HUES48 (cell line): ENCODE measurements around the gene PTPRO.

ENCODE experiments used
- H3K27ac ChIP-seq: one replicate; pipeline ENCODE4 v1.7.0; 2013; ENCODE audit warnings: low read depth, low read length, inconsistent platforms
- H3K27me3 ChIP-seq: 2 replicates; pipeline ENCODE4 v1.6.1; 2013; ENCODE audit warnings: mild to moderate bottlenecking, low read length; ENCODE audit not compliant: control insufficient read depth, insufficient read depth
- H3K36me3 ChIP-seq: 2 replicates; pipeline ENCODE4 v1.6.1; 2013; ENCODE audit warnings: low read length; ENCODE audit not compliant: control insufficient read depth, insufficient read depth
- H3K4me1 ChIP-seq: 2 replicates; pipeline ENCODE4 v1.6.1; 2013; ENCODE audit warnings: mild to moderate bottlenecking, low read length; ENCODE audit not compliant: control insufficient read depth, insufficient read depth
- H3K4me3 ChIP-seq: 2 replicates; pipeline ENCODE4 v1.5.1; 2013; ENCODE audit warnings: mild to moderate bottlenecking, low read depth, low read length
- H3K9ac ChIP-seq: 2 replicates; pipeline ENCODE4 v1.6.1; 2013; ENCODE audit warnings: mild to moderate bottlenecking, low read depth, low read length, moderate library complexity
- H3K9me3 ChIP-seq: 2 replicates; pipeline ENCODE4 v1.6.1; 2013; ENCODE audit warnings: low read length; ENCODE audit not compliant: control insufficient read depth, insufficient read depth

The PTPRO gene

GRCh38 chr12:15555446-15555845 lies 233.1 kb downstream of the PTPRO start:
- no peaks in the 10 kb centered on the region for H3K4me1 ChIP-seq
- no peaks in the 10 kb centered on the region for H3K36me3 ChIP-seq
- no peak overlapping the region for H3K4me3 ChIP-seq
- H3K9ac ChIP-seq, result no peak overlapping the region
- H3K27ac ChIP-seq, result no peak overlapping the region
- no peaks in the 10 kb centered on the region for H3K27me3 ChIP-seq
- no peaks in the 10 kb centered on the region for H3K9me3 ChIP-seq

- no peak overlapping the region for H3K9ac ChIP-seq
- no peaks in the 10 kb centered on the region for H3K4me1 ChIP-seq
- no peaks in the 10 kb centered on the region for H3K9me3 ChIP-seq
- no peak overlapping the region for H3K4me3 ChIP-seq
- H3K27ac ChIP-seq, result no peak overlapping the region
- no peaks in the 10 kb centered on the region for H3K27me3 ChIP-seq
- no peaks in the 10 kb centered on the region for H3K36me3 ChIP-seq
Observed at GRCh38 chr12:15556411-15557102, 234.2 kb downstream of the PTPRO start.

DNA sequence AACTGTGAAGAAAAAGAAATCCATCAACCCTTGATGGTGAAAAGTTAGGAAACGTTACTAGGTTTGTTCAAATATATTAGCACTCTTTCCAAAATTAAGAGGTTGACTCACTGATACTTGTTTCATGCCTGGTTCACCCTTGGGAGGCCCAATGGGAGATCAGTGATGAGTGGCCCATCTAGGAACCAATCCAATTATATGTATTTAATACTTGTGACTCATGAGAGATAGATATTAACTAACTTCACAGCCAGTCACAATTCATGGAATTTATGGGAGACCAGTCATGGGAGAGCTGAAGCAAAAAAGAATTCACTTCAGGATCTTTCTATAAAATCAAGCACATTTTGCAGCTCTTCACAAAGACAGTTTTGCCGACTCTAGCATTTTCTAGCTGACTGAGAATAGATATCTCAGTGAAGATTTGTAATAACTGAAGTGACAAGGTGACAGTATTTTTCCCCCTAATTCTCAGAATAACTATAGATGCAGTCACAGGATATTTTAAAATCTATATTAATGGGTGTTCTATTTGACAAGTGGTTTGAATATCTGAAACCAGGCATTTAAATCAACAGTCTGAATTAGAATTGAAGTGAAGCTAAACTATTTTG lies 236.7 kb downstream of the PTPRO start:
- no peak overlapping the region for H3K27ac ChIP-seq
- H3K9ac ChIP-seq, result no peak overlapping the region
- H3K4me3 ChIP-seq, result no peak overlapping the region
- no peaks in the 10 kb centered on the region for H3K36me3 ChIP-seq
- H3K9me3 ChIP-seq, result no peaks in the 10 kb centered on the region
- H3K4me1 ChIP-seq, result peaks cover 4% of the 10 kb centered on the region; the same call in 1 of the 2 replicates
- H3K27me3 ChIP-seq, result no peaks in the 10 kb centered on the region

DNA sequence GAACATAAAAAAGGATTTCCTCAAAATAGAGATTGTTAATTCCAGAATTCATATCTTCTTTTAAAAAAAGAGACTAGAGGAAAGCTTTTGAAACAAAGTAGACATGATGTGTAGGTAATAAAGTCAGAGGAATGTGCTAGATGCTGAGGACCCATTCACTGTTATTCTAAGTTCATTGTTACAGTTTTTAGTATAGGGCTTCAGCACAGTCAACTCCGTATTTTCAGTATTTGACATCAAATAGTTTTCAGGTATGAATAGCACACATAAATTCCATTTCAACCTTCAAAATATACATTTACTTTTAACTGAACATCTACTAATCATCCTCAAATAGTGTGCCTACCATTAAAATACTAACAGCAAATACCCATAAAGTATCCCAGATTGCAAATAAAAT lies 239.1 kb downstream of the PTPRO start:
- no peaks in the 10 kb centered on the region for H3K36me3 ChIP-seq
- no peak overlapping the region for H3K27ac ChIP-seq
- H3K9ac ChIP-seq, result no peak overlapping the region

GRCh38 chr12:15562263-15562662 lies 240.0 kb downstream of the PTPRO start:
- no peak overlapping the region for H3K9ac ChIP-seq
- H3K27me3 ChIP-seq, result no peaks in the 10 kb centered on the region
- peaks cover 21% of the 10 kb centered on the region; the same call in 1 of the 2 replicates for H3K4me1 ChIP-seq
- H3K36me3 ChIP-seq, result no peaks in the 10 kb centered on the region
- no peak overlapping the region for H3K27ac ChIP-seq
- H3K9me3 ChIP-seq, result no peaks in the 10 kb centered on the region
- H3K4me3 ChIP-seq, result no peak overlapping the region

More for the DNA sequence above, 239.1 kb downstream of the PTPRO start:
- Histone ChIP-seq H3K9me3 (no peaks in the 10 kb centered on the region), H3K27me3 (no peaks in the 10 kb centered on the region), H3K4me3 (no peak overlapping the region), H3K4me1 (peaks cover 21% of the 10 kb centered on the region; the same call in 1 of the 2 replicates)

- Histone ChIP-seq H3K36me3 (no peaks in the 10 kb centered on the region), H3K27ac (no peak overlapping the region), H3K4me3 (no peak overlapping the region), H3K27me3 (no peaks in the 10 kb centered on the region), H3K9ac (no peak overlapping the region), H3K9me3 (no peaks in the 10 kb centered on the region), H3K4me1 (peaks cover 21% of the 10 kb centered on the region; the same call in 1 of the 2 replicates)
Observed at GRCh38 chr12:15563663-15564062, 241.4 kb downstream of the PTPRO start.

DNA sequence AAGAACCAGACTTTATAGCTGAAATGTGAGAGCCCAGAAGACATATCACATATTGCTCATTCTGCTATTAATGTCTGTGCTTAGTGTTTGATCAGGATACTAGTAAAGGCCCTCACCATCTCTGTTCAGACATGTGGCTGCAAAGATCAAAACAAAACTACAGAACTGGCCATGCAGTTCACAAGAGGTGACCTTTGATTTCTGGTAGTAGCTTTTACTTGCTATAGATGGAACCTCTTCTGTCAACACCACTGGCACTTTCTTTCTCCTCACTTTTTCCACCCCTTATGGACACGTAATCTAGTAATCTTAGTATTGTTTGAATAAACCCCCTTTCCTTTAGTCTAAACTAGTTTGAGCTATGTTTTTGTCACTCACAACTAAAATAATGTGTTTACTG lies 252.0 kb downstream of the PTPRO start:
- Histone ChIP-seq H3K27me3 (no peaks in the 10 kb centered on the region), H3K4me1 (no peaks in the 10 kb centered on the region), H3K27ac (no peak overlapping the region), H3K9ac (no peak overlapping the region), H3K9me3 (no peaks in the 10 kb centered on the region), H3K36me3 (no peaks in the 10 kb centered on the region), H3K4me3 (no peak overlapping the region)

GRCh38 chr12:15575671-15576541 lies 253.6 kb downstream of the PTPRO start:
- Histone ChIP-seq H3K27ac (no peak overlapping the region), H3K36me3 (no peaks in the 10 kb centered on the region), H3K4me3 (no peak overlapping the region), H3K9me3 (no peaks in the 10 kb centered on the region), H3K9ac (no peak overlapping the region), H3K27me3 (no peaks in the 10 kb centered on the region), H3K4me1 (no peaks in the 10 kb centered on the region)

DNA sequence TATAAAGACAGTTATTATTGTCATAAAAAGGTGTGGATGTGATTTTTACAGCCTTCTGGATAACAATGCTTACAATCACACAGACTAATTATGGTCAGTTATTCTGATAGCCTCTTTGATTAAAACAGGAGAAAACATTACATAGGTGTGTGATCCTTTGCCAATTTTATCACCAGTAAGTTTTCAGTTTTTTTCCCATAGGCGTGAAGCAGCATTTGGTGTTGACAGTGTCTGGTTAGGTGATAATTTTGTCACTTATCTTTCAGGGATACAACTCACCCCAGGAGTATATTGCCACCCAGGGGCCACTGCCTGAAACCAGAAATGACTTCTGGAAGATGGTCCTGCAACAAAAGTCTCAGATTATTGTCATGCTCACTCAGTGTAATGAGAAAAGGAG lies 258.1 kb downstream of the PTPRO start:
- no peak overlapping the region for H3K27ac ChIP-seq
- no peak overlapping the region for H3K4me3 ChIP-seq
- H3K9ac ChIP-seq, result no peak overlapping the region
- no peaks in the 10 kb centered on the region for H3K36me3 ChIP-seq
- 0 out of 2 replicates have a peak, but pooled peaks cover 3% of the 10 kb centered on the region for H3K4me1 ChIP-seq
- no peaks in the 10 kb centered on the region for H3K27me3 ChIP-seq
- 0 out of 2 replicates have a peak, but pooled peaks cover 4% of the 10 kb centered on the region for H3K9me3 ChIP-seq

- Histone ChIP-seq H3K9ac (no peak overlapping the region), H3K36me3 (no peaks in the 10 kb centered on the region), H3K27me3 (no peaks in the 10 kb centered on the region), H3K27ac (no peak overlapping the region), H3K4me1 (0 out of 2 replicates have a peak, but pooled peaks cover 3% of the 10 kb centered on the region), H3K4me3 (no peak overlapping the region), H3K9me3 (0 out of 2 replicates have a peak, but pooled peaks cover 4% of the 10 kb centered on the region)
Observed at GRCh38 chr12:15581006-15581405, 258.7 kb downstream of the PTPRO start.
